NB4 (cell line): ENCODE measurements around the gene METTL3.

ENCODE experiments used
- DNase-seq: peaks from one replicate; pipeline ENCODE4 v3.0.0; 2010; ENCODE audit warnings: low read depth
- H3K4me3 ChIP-seq: one replicate; pipeline ENCODE4 v1.5.1; 2011; ENCODE audit warnings: mild to moderate bottlenecking, low read depth, low read length, moderate library complexity
- CTCF ChIP-seq: IDR thresholded peaks from one replicate; pipeline ENCODE4 v1.5.1; 2012; ENCODE audit warnings: low read depth, low read length
- MAX ChIP-seq: IDR thresholded peaks from 2 replicates; pipeline ENCODE4 v1.6.1; 2011; ENCODE audit warnings: low read depth, low read length
- MYC ChIP-seq: IDR thresholded peaks from 2 replicates; pipeline ENCODE4 v1.6.1; 2011; ENCODE audit warnings: low read depth, low read length
- POLR2A ChIP-seq: IDR thresholded peaks from 2 replicates; pipeline ENCODE4 v1.6.1; 2011; ENCODE audit warnings: mild to moderate bottlenecking; ENCODE audit not compliant: insufficient read length; ENCODE audit errors: extremely low read depth

Gene METTL3

GRCh38 chr14:21543963-21544362 lies 32.8 kb upstream of the METTL3 start:
- no peak overlapping the region for H3K4me3 ChIP-seq
- no peak for DNase-seq
- TF ChIP-seq POLR2A: no peak
- no peak for TF ChIP-seq CTCF
- TF ChIP-seq MAX: no peak
- TF ChIP-seq MYC: no peak

- no peak for DNase-seq
- TF ChIP-seq CTCF: no peak
- TF ChIP-seq POLR2A: no peak
- no peak for TF ChIP-seq MAX
- TF ChIP-seq MYC: no peak
- H3K4me3 ChIP-seq: no peak overlapping the region
These were observed 32.4 kb upstream of the METTL3 start for GRCh38 chr14:21543521-21543960.

- no peak overlapping the region for H3K4me3 ChIP-seq
- no peak for DNase-seq
- no peak for TF ChIP-seq CTCF
- no peak for TF ChIP-seq POLR2A
- no peak for TF ChIP-seq MAX
- TF ChIP-seq MYC: no peak
These were observed 30.4 kb upstream of the METTL3 start for GRCh38 chr14:21541413-21542074.

GRCh38 chr14:21539189-21539940 lies 28.2 kb upstream of the METTL3 start:
- H3K4me3 ChIP-seq: no peak overlapping the region
- TF ChIP-seq CTCF (no peak), POLR2A (no peak), MYC (no peak), MAX (no peak)
- no peak for DNase-seq

GRCh38 chr14:21537090-21537424 lies 25.9 kb upstream of the METTL3 start:
- H3K4me3 ChIP-seq: no peak overlapping the region
- TF ChIP-seq MYC (no peak), POLR2A (no peak), MAX (no peak), CTCF (no peak)
- no peak for DNase-seq
